HG03439 (cell line): ENCODE results near the gene CHN1.

ENCODE experiments used
- ATAC-seq: cut with Tn5 transposase; IDR thresholded peaks from one replicate; pipeline ENCODE4 v1.9.1; 2021; ENCODE audit warnings: mild to moderate bottlenecking, moderate library complexity; ENCODE audit not compliant: unreplicated experiment

The CHN1 gene

GRCh38 chr2:174771631-174772471 is 233.3 kb downstream of the CHN1 start:
- no peak for ATAC-seq

GRCh38 chr2:174771136-174771535 is 234.0 kb downstream of the CHN1 start:
- ATAC-seq, result no peak

- no peak for ATAC-seq
Measured at GRCh38 chr2:174768557-174768956, 236.6 kb downstream of the CHN1 start.

DNA sequence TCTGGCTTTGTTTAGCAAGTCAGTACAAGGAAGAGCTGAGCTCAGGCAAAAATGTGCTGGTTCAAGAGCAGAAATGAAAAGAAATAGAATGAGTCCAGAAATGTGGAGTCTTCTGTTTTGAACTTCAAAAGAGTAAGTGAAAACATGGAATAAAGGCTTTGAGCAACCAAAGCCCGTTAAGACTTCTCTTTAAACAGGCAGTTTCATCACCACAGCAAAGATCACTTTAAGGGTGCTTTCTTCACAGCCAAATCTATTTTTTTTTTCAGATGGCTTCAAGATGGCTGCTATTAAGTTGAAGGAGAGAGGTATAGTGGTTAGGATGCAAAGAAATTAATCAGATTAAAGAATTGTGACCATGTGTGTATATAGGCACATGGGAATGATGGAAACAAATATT is 238.9 kb downstream of the CHN1 start:
- ATAC-seq, result no peak

- ATAC-seq, result no peak
Measured at GRCh38 chr2:174765576-174765975, 239.6 kb downstream of the CHN1 start.

DNA sequence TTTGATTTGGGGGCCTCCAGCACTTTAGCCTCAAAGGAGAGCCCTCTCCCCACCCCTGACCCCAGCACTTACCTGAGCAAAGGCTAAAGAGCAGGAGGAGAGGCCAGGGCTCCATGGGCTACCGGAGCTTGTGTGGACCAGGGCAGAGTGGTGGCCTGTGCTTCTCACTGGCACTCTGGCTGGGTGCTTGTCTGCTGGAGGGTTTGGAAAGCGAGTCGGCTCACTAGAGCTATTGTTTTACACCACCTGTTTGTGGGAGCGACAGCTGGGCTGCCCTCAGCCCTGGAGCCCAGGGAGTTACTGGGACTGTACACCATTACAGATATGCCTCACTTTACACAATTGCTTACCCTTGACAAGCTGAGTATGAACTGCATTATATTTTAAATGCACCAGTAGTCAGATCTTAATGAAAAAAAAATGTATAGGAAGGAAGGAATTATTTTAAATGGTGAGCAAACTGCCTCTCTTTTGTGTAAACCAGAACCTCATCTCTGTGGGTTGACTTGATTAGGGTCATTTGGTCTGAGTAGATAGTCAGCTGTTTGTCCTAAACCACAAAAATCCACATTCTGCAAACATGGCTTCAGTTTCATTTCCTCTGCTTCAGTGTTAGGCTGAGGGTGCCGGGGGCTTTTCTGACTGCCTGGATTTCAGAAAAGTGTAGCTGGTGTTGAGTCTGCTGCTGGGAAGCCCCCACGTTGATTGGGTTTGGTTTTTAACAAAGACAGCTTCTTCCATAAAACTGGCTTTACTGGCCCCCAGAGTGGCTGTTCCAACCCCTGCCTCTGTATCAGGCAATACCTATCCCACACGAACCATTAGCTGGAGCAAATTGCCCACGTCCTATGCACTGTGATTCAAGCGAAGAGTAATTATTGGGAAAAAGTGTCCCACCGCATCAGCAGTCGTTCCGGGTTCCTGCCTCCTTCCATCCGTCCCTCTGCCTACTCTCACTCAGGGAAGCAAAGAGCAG is 240.6 kb downstream of the CHN1 start, which contains the start of gene CHRNA1:
TSS of gene CHRNA1 (minus strand) at position 193 of the 976 bp plus-strand sequence. CDS start at position 115, 78 bp downstream.
- no peak for ATAC-seq

DNA sequence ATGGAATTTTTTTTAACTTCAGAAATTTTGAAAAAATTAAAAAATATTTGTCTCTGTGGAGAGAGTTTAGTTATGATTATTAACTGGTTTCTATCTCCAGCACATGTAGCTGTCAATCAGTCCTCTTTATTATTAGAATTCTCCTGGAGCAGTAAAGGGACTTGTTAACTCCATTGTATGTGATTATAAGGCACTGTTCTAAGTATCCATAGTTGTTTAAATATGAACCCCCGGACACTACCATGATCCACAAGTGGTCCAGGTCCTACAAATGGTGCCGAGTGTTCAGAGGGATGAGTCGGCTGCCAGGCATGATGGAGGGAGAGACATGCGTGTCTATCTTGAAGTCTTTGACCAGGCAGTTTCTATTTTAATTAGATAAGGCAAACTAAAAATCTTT is 241.4 kb downstream of the CHN1 start:
- ATAC-seq, result no peak

DNA sequence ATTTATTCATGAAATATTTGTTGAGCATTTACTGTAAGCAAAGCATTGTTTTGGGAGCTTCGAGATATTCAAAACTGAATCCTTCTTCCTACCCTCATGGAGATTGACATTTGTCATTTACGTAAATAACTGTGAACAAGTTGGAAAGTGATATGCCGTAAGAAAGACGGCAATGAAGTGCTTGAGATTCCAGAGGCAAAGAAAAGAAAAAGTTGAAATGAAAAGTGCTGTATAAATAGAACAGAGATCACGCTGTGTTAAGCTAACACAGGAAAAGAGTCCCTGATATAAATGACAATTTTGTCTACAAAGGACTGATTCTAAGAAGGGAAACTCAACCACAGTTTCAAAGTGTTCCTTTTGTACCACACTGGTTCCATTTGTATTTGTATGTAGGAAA is 242.7 kb downstream of the CHN1 start:
- ATAC-seq, result no peak

DNA sequence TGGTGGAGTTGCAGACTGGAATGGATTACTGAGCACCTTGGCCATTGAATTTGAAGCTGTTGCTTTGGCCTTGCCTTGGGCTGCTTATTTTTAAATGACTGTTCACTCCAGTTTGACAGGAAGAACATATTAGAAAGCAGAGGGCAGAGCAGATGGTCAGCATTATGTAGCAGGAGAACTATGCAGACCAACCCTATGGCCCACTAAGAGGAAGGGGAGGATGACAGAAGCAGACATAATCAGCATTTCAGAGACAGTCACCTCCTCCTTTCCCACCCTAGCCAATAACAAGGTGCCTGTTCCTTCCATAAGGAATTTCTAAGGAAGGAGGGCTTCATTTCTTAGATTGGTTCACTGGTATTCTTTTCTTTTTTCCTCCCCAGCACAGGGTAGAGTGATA is 243.3 kb downstream of the CHN1 start:
- ATAC-seq, result no peak

DNA sequence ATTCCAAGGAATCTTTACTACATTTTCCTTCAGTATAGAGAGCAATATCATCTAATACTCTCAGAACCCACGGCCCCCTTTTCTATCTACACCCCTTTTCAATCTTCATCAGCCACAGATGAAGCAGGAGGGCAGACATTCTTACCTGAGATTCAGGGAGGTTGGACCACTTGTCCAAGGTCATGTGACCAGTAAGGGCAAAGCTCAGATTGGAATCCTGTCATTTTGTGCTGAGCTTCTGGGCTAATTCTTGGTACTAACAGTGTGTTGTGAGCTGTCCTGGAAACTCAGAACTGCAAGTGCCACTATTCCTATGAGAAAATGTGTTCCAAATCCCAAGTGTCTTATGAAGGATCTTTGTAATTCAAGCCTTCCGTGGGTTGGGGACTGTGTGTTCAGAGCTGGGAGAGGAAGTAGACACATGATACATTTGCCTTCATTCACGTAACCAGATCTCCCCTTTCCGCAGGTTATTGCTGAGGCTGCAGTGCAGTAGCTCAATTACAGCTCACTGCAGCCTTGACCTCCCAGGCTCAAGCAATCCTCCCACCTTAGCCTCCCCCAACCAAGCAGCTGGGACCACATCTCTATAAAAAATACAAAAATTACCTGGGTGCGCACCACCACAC is 244.2 kb downstream of the CHN1 start:
- ATAC-seq, result no peak

GRCh38 chr2:174759381-174760065 is 245.7 kb downstream of the CHN1 start:
- ATAC-seq, result no peak

DNA sequence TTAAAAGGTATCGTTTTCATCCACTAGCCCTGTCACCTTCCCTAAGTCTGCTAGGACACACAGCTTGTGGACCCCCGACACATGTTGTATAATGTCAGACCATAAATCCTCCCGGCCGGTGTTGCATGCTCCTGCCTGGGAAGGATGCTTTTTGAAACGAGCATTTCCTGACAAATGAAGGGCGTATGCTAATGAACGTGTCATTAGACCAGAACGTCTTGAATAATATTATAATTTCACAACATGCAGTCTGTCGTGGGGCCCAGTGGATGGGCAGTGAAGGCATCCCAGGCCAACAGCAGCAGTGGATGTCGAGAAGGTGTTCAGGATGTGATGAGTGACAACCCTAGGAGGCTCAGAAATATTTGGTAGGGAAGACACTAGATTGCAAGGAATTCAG is 248.4 kb downstream of the CHN1 start:
- ATAC-seq, result no peak

- peak; percentile 36 for ATAC-seq
Measured at GRCh38 chr2:174753038-174753633, 252.0 kb downstream of the CHN1 start.

GRCh38 chr2:174752403-174753037 is 252.7 kb downstream of the CHN1 start:
- peak; percentile 82 for ATAC-seq

DNA sequence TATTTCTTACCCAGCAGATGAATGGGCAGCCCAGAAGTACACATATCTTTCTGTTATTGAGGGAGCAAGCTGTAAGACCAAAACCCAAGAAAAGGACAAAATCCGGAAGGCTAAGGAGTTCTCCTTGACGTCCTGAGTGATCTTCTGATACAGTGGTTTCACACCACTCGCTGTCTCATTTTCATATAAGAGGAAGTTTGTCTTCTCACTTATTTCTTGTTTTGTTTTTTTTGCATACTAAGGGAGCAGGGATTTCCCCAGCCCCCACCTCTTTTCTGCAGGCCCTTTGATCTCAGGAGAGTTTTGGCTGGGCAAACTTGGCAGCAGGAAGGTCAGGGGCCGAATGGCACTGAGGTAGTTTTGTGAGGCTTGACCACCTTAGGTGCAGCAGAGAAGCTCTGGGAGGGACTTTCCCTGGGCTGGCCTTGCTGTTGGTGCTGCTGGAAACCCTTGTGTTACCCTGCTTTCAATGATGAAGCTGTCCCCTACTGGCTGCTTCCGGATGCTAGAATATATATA is 254.2 kb downstream of the CHN1 start:
- peak; percentile 51 for ATAC-seq

- no peak for ATAC-seq
Measured at GRCh38 chr2:174749793-174750192, 255.4 kb downstream of the CHN1 start.

- ATAC-seq, result no peak
Measured at GRCh38 chr2:174748948-174749347, 256.2 kb downstream of the CHN1 start.
